ENCODE measurements around the gene TNP2. TPM values are rescaled to one million over a fixed set of nuclear protein-coding genes. Genes with fewer than 3 reads are reported as not detected.

The TNP2 gene
- total RNA-seq, 2 donors from 2014 or later, result not detected

- Histone ChIP-seq H3K4me1 (peaks cover 7% of the 10 kb centered on the region), H3K27me3 (no peaks in the 10 kb centered on the region), H3K9ac (ENCODE audit: low read depth in 2 of 2, low read length in 2 of 2) (no peak overlapping the region), H3K4me3 (no peak overlapping the region), H3K36me3 (no peaks in the 10 kb centered on the region), H3K9me3 (no peaks in the 10 kb centered on the region), H3K27ac (no peak overlapping the region)
- TF ChIP-seq, protein P1, sequence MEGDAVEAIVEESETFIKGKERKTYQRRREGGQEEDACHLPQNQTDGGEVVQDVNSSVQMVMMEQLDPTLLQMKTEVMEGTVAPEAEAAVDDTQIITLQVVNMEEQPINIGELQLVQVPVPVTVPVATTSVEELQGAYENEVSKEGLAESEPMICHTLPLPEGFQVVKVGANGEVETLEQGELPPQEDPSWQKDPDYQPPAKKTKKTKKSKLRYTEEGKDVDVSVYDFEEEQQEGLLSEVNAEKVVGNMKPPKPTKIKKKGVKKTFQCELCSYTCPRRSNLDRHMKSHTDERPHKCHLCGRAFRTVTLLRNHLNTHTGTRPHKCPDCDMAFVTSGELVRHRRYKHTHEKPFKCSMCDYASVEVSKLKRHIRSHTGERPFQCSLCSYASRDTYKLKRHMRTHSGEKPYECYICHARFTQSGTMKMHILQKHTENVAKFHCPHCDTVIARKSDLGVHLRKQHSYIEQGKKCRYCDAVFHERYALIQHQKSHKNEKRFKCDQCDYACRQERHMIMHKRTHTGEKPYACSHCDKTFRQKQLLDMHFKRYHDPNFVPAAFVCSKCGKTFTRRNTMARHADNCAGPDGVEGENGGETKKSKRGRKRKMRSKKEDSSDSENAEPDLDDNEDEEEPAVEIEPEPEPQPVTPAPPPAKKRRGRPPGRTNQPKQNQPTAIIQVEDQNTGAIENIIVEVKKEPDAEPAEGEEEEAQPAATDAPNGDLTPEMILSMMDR (IDR thresholded peaks at IDR 0.05), result no peak
- intact Hi-C loops (cut with DNase I), result no loop called here
- no peak for DNase-seq
These were observed 29.2 kb upstream of the TNP2 start for GRCh38 chr16:11298143-11298900.

DNA sequence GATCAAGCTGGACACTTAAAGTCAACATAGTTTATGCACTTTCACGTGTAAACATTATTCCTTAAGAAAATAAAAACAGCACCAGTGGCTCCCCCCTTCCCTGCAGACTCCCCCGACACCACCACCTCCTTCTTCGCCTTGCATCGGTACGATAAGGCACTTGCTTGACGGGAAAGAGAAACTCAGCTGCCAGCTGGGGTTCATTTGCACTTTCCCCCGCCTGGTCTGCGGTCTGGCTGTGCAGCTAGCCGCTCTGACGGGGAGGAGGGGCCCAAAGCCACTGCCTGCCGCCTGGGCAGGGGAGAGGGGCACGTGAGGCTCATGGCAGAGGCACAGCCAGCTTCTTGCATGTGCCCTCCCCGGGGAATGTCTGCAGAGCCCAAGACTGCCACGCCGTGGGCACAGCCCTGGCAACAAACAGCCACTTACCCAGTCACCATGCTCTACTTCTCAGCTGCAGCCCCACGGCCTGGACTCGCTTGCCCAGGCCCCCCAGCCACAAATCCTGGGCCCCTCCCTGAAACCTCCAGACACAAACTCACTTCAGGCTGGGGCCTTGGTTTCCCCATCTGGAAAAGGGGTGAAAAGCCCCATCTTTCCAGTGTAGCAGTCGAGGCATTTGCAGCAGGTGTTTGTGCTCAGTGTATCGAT is 28.5 kb upstream of the TNP2 start:
- H3K9me3 ChIP-seq, result no peaks in the 10 kb centered on the region
- no peak overlapping the region for H3K27ac ChIP-seq
- H3K4me3 ChIP-seq, result no peak overlapping the region
- TF ChIP-seq, protein P1 (IDR thresholded peaks at IDR 0.05), result no peak
- H3K9ac ChIP-seq (ENCODE audit: low read depth in 2 of 2, low read length in 2 of 2), result peak overlapping the region; percentile 12 to 43
- intact Hi-C loops (cut with DNase I), result no loop called here
- no peaks in the 10 kb centered on the region for H3K27me3 ChIP-seq
- peak; percentile 66 for DNase-seq
- peaks cover 7% of the 10 kb centered on the region for H3K4me1 ChIP-seq
- H3K36me3 ChIP-seq, result no peaks in the 10 kb centered on the region

- Histone ChIP-seq H3K9ac (ENCODE audit: low read depth in 2 of 2, low read length in 2 of 2) (peak overlapping the region in 1 of 2 donors; percentile 12), H3K9me3 (no peaks in the 10 kb centered on the region), H3K27me3 (no peaks in the 10 kb centered on the region), H3K36me3 (no peaks in the 10 kb centered on the region), H3K4me3 (no peak overlapping the region), H3K27ac (no peak overlapping the region), H3K4me1 (peaks cover 7% of the 10 kb centered on the region)
- DNase-seq, result no peak
- intact Hi-C loops (cut with DNase I), result no loop called here
- TF ChIP-seq, protein P1 (IDR thresholded peaks at IDR 0.05), result no peak
These were observed 27.8 kb upstream of the TNP2 start for GRCh38 chr16:11296706-11297491.

GRCh38 chr16:11296351-11296705 is 27.2 kb upstream of the TNP2 start:
- Histone ChIP-seq H3K27ac (no peak overlapping the region), H3K9me3 (no peaks in the 10 kb centered on the region), H3K4me3 (no peak overlapping the region), H3K36me3 (no peaks in the 10 kb centered on the region), H3K9ac (ENCODE audit: low read depth in 2 of 2, low read length in 2 of 2) (no peak overlapping the region), H3K4me1 (peaks cover 7% of the 10 kb centered on the region), H3K27me3 (no peaks in the 10 kb centered on the region)
- TF ChIP-seq, protein P1 (IDR thresholded peaks at IDR 0.05), result no peak
- no peak for DNase-seq
- intact Hi-C loops (cut with DNase I), result no loop called here

DNA sequence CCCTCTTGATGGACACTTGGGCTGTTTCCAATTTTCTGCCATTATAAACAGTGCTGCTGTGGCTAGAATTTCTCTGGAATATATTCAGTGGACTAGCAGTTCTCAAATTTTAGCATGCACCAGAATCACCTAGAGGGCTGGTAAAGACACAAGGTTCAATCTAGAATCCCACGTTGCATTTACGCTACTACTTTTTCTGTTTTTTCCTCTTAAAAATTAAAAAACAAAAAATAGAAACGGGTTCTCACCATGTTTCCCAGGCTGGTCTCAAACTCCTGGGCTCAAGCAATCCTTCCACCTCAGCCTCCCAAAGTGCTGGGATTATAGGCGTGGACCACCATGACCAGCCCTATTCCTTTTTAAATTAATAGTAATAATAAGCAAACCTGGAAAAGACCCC is 26.5 kb upstream of the TNP2 start:
- Histone ChIP-seq H3K27me3 (no peaks in the 10 kb centered on the region), H3K27ac (no peak overlapping the region), H3K4me3 (no peak overlapping the region), H3K9me3 (no peaks in the 10 kb centered on the region), H3K36me3 (no peaks in the 10 kb centered on the region), H3K9ac (ENCODE audit: low read depth in 2 of 2, low read length in 2 of 2) (no peak overlapping the region), H3K4me1 (peaks cover 7% of the 10 kb centered on the region)
- intact Hi-C loops (cut with DNase I), result no loop called here
- DNase-seq, result no peak
- TF ChIP-seq, protein P1 (IDR thresholded peaks at IDR 0.05), result no peak

Measured in colonic mucosa (tissue), 4 donors.